SKM-1 (cell line): ENCODE measurements around the gene STX2.
"Not testable (repeated sequence)": the region's sequence is repeated elsewhere in the genome, so short reads cannot be mapped to it uniquely, and the experiment has no call there.

ENCODE experiments used
- DNase-seq: peaks from one replicate; lab custom pipeline; 2025; ENCODE audit not compliant: unreplicated experiment; lab: John Stamatoyannopoulos, UW

STX2 gene

DNA sequence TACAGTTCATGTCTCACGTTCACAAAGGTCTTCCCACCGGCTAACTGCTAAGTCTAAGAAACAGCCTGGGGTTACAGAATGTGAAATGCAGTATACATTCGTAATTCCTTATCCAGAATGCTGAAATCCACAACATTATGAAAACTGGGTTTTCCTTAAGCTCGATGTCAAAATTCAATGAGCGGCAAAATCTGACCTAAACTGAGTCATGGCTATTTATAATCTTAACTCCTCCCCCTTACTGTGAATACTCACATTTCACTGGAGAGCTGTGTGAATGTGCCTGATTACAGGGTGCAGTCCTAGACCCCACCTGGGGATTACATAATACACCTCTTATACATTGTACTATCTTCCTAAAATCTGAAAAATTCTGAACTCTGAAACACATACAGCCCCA is 35.3 kb downstream of the STX2 start:
- no peak for DNase-seq

DNA sequence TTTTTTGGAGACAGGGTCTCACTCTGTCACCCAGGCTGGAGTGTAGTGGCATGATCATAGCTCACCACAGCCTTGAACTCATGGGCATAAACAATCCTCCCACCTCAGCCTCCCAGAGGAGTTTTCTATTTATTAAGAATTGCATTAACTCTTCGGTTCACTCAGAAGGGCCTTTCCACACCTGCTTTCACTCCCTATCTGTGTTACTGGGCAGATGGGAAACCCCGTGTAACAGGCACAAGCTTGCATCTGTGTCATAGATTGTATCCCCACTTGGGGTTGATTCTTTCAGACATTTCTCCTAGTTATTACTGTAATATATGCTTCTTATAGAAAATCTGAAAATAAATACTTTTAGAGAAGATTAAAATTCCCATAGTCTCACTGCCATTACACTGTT is 38.7 kb downstream of the STX2 start:
- no peak for DNase-seq

DNA sequence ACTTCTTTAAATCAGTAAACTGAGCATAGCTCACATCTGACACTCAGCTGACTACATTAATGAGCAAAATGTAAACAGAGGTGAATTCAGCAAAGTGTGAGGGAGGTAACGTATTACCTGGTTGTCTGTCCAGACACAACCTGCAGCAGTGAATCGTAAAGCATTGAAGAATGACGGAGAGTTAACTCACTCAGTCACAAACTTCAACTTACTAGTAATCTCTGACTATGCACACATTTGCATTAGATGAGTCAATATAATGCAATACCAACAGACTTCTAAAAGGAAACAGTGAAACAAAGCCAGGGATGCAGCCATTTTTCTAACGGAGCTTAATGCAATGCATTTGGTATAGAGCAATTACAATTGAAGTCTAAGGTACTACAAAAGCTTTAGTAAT is 40.0 kb downstream of the STX2 start:
- no peak for DNase-seq

DNA sequence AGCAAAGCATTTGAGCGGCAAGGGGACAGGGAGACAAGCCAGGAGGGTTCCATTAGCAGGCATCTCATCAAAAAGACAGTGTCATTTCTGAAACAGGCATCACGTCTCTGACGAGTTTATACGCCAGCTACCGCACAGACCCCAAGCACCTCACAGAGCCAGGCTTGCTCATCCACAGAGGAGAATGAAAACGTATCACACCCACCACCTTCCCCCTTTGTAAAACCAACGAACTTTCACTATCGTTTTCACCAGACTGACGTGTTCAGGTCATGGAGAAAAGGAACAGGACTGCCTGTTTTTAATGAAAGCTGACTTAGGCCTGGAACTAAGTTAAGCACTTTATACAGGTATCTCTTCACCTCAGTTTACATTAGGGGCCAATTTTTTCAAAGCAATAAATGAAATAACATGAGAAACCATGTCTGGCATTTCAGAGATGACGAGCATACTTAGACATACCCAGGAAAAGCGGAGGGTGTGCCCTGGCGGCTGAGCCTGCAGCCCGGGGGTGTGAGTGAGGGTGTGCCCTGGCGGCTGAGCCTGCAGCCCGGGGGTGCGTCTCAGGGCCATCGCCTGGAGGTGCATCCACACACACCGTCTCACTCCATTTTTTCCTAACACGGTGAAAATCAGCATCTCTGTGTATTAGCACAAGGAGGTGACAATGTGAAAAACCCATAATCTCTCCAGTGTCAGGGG is 41.9 kb downstream of the STX2 start:
- DNase-seq: no peak

DNA sequence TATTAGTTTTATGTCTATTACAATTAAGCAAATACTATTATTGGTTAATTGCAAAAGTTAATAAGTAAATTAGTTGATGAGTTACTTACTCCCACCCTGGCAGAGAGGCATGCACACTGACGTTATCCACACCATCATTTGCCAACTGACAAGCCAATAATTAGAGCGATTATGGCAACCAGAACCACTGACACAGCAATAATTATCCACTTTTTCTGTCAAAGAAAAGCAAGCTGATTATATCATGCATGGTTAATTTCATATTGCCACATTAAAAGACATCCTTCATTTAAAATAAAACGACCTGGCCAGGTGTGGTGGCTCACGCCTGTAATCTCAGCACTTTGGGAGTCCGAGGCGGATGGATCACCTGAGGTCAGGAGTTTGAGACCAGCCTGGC is 43.1 kb downstream of the STX2 start:
- no peak for DNase-seq

DNA sequence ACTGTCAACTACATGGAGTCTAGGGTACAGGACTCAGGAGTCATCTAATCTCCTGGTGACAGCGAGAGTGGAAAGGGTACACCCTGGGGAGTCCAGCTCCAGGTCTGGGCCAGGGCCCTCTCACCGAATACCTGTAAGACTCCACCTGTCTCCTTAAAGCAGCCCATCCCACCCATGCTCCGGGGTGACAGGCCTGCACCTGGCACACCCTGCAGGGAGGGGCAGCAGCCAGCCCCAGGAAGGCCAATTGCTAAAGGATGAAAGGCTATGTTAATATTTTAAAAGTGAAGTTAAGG is 45.5 kb downstream of the STX2 start:
- no peak for DNase-seq

DNA sequence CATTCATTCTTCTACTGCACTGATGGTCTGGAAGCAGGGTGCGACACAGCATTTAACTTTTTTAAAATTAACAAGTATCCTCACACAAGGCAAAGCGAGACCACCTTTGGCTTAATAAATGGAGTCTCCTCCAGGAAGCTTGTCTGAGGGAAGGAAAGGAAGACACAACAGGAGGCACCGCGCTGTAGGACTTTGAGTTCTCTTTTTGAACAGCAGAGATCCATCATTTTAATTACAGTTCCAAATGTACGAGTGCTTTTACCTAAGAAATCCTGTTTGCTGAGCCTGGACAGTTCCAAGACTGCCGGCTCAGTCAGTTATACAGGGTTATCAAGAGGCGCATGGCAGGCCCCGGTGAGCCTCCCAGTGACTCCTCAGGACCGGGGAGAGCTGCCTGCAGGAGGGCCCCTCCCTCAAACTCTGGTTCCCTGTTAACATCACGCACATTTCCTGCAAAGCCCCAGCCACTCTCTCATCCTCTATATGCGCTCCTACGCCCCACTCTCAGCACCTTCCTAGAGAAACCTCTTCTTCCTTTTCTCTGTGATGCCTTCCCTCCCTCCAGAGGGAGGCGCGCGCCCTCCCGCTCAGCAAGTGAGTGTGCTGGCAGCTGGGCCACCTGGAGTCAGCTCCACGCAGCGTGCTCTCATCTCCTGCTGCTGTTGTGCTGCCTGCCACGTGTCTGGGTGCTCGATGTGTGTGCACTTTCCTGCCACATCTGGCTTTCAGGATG is 46.1 kb downstream of the STX2 start:
- no peak for DNase-seq

DNA sequence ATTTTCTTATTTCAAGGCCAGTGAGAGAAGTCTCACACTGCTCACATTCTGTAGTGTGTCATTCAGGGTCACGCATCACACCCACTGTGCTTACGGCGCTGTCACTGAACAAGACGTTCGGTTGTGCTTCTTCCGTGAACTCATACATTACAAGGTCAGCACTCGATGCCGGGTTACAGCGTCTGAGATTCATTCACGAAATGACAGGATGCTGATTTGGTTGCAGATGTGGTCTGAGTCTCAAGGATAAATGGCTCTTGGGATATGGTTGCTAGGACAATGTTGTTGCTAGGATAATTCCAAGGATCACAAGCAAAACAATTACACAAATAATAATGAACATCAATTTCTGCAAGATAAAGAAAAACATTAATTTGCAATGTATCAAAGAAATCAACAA is 47.4 kb downstream of the STX2 start:
- no peak for DNase-seq

DNA sequence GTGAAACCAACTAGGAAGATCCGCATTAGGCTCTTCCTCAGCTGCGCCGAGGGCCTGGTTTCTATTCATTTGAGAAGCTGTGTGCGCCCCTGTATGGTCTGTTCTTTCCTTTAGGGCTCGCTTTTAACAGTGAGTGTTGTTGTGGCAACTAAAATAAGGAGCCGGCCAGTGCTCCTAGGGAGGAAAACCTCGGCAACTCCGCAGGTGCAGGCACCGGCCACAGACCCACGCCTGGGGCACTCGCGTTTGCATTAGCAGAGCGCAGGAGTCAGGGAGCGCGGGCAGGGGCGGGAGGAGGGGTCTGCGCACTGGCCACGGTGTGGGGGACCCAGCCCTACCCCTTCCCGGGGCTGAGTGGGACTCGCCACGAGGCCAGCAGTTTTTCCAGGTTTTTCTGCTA is 50.5 kb downstream of the STX2 start:
- no peak for DNase-seq

DNA sequence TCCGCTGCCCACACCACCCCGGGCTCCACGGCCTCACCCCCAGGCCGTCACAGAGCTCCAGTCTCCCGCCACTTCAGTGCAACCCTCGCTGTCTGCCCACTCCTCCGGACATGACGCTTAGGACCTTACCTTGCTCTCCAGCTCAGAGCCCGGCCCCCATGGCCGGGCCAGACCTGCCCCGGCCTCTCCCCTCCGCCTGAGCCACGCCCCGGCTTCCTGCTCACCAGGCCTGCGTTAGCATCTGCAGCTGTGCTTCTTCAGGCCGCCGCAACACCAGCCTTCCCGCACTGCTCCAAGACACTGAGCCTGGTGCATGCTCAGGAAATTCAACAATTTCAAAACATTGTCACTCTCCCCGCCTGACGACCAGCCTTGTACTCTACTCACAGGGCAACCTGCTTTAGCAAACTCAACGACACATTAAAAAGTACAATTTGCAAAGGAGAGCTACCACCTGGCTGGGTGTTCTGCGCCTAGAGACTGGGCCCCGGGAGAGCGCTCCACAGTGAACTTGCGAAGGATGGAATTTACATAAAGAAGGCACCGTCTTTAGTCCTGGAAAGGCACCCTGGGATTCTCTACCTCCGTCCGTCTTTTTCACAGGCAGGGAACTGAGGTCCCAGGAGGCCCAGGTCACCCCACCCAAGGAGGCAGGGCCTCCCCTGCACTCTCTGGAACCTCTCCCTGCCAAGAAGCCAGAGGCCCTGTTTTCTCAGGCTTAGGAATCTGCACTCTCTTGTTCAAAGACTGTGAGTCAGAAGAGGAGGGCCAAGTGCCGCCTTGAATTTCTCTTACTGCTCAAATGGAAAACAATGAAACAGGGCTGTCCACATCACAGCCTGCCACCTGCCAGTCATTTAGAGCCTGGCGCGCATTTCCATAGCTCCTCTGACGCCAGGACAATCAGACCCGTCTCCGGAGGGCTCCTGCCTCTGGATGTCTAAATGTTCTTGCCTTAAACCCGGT is 51.3 kb downstream of the STX2 start:
- no peak for DNase-seq

DNA sequence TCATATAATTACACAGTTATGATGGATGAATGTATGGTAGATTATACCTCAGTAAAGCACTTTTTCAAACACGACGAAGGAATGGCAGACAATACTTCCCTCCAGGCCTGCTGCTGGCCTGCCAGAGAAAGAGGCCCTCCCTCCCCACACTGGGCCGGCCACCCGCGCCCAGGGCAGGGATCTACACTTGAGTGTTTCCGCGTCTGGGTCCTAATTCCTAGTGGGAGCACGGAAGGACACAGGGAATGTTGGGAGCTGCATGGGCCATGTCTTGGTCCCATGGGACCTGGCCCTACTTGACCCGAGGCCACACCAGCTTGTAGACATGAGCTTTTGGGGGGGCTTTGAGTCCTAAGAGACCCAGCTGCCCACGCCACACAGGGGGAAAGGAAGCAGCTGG is 52.0 kb downstream of the STX2 start:
- DNase-seq: no peak

DNA sequence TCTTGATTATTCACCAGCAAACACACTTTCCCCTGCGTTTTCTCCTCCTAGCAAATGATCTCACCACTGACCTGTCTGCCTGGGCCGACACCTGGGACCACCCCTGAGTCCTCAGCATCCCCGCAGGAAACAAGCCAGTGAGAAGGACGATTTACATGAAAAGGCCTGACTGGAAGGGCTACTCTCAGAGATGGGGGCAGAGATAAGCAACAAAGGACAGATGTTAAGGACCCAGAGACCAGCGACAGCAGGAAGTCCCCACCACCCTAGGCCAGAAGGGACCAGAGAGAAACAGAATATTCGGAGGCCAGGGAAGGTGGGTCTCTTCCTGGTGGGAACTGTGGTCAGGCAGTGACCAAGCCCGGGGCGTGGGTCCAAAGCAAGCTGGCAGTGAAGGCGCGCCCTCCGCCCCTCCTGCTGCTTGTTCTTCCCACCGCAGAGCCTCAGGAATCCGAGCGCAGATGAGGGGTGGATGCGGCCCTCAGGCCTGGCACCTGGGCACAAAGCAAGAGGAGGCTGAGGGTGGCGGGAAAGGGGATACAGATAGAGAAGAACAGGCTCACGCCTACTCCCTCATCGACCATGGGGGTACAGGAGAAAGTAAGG is 55.8 kb downstream of the STX2 start:
- no peak for DNase-seq

DNA sequence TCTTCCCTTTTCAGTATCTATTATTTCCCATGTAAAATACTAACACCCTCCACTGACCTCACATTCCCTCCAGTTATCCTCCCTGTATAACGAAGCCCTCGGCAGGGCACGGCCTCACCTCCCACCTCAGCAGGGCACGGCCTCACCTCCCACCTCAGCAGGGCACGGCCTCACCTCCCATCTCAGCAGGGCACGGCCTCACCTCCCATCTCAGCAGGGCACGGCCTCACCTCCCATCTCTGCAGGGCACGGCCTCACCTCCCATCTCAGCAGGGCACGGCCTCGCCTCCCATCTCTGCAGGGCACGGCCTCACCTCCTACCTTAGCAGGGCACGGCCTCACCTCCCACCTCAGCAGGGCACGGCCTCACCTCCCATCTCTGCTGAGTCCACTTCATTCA is 56.8 kb downstream of the STX2 start:
- not testable (repeated sequence) for DNase-seq

DNA sequence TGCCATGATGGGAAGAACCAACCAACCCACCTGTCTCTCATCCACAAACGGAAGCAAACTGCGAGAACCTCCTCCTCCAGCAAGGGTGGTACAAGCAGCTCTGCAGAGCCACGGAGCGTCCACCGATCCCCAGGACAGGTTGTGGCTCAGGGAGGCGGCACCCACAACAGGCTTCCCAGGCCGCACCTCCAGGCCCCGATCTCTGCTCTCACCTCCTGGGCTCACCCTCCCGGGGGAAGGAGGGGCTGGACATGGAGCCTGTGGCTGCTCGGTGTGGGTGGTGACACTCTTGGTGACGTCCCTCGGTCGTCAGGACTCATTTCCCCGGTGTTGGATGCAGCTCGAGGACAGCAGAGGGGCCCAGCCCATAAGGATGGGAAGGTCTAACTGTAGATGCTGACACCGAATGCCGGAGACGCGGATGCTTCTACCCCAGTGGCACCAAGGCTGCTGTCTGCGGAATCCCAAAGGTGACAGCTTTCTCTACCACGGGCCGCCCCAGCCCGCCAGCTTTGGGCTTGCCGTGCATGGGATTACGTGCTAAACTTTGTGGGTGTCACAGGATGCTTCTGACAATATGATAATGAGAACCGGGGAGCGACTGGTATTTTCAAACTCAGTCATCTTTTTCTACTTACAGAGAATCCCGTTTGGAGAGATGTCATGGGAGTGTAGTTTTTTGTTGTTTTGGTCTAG is 58.0 kb downstream of the STX2 start:
- no peak for DNase-seq

DNA sequence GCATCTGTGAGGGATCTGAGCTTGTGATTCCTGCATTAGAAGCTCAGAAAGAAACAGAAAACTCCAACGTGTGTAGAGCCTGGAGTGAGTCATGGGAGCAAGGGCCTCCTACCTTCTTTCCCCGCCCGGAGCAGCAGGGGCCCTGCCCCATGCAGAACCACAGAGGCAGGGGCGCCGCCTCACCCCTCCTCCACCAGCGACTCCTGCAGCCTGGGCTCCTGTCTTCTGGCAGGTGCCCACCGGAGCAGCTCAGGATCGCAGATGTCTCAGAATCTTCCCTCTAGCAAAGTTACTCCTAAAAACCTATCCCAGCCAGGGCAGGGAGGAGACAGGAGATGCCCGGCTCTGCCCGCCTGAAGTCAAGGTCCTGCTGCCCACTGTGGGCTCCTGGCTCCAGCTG is 58.7 kb downstream of the STX2 start:
- no peak for DNase-seq

DNA sequence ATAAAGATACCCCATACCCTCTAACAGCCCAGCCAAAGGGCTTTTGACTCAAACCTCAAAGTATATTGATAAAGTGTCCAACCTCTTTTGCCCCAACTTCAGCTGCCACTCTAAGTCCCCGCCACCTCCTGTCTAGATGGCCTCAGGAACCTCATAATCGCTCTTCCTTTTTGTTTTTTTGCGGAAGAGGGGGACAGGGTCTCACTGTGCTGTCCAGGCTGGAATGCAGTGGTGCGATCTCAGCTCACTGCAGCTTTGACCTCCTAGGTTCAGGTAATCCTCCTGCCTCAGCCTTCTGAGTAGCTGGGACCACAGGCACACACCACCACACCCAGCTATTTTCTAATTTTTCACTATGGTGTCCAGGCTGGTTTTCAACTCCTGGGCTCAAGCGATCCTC is 60.3 kb downstream of the STX2 start:
- no peak for DNase-seq

DNA sequence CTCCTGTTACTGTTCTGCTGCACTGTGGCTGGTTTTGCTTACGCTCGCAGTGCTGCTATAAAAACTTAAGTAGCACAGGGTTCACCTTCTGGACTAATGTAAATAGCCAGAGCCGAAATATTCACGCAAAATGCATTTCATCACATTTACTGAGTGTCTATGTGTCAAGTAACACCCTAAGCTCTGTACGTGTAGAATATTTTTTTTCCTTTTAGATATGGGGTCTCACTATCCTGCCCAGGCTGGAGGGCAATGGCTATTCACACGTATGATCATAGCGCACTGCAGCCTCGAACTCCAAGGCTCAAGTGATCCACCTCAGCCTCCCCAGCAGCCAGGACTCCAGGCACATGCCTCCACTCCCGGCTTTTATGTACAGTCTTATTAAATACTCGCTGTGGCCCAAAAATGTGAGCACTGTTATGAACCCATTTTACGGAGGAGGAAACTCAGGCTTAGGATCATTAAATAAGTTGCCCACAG is 62.2 kb downstream of the STX2 start:
- DNase-seq: no peak

DNA sequence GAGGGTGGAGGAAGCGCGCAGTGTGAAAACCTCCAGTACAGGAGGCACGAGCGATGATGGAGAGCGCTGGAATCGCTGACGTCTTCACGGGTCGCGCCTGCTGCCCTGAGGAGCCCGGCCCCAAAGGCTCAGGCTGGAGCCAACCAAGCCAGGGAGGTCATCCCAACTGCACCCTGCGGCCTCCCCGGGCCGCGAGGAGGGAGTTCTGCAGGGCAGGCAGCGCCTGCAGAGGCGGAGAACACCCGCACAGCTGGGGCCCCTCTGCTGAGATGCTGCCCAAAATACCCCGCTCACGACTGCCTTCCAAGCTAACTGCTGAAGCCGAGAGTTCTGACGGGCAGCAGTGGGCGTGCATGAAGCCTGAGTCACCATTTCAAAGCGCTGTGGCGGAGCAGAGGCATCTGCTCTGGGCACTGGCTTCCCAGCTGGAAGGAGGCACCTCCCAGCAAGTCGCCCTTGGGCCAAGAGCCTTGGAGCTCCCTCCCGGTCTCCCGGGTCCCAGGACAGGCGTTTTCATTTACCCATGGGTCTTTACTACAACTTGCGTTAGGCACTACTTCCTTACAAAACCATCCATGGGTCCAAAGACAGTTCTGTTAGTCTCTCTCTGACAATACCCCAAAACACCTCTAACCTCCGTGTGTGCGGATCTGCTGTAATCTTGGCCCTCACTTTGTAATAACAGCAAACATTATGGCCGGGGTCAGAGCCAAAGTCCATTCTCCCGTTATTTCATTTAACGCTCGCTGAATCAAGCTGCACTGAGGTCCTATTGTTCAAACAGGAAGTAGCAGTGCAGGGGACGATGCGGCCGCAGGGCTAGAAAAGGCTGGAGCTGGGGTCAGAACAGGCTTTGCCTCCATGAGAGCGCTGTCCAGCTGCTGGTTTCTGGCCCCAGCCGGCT is 62.8 kb downstream of the STX2 start:
- DNase-seq: no peak

DNA sequence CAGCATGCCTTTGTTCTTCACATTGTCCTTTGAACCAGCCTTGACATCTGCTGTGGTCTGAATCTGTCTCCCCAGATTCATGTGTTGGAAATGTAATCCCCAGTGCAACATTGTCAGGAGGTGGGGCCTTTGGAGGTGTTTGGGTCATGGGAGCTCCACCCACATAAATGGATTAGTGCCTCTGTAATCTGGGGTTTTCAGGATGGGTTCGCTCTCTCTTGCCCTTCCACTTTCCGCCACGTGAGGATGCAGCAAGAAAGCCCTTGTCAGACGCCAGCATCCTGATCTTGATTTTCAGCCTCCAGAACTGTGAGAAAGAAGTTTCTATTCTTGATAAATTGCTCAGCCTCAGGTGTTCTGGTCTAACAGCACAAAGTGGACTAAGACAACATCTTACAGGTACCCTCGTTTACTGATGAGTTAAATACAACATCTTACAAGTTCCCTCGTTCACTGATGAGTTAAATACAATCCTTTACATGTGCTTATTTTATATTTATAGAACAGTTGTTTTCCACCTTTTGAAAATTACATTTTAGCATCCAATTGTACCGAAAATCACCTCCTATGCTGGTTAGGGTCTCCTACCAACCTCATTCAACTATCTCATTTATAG is 68.5 kb downstream of the STX2 start:
- DNase-seq: no peak
